ENCODE data around the gene TAF5L. TPM values are rescaled to one million over a fixed set of nuclear protein-coding genes. Genes with fewer than 3 reads are reported as not detected.

The TAF5L gene
- total and polyA plus RNA-seq, 10 donors = 7.0 to 24.7 (median 17.8) TPM

DNA sequence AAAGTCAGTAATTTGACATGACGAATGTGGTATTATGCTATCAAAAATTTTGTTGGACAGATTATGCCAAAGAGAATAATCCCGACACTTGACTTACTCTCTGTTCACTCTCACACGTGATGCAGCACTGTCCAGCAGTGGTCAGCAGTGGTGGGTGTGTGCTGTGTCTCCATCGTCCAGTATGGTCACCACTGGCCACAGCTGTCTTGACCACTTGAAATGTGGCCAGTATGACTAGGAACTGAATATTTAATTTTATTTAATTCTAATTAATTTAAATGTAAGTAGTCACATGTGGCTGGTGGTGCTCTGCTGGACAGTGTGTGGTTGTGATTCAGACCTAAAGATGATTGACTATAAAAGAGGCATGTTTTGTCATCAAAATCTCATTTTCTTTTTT is 24.1 kb upstream of the TAF5L start:
- Histone ChIP-seq H3K36me3 (peaks cover 7 to 99% (median 78%) of the 10 kb centered on the region in 6 donors), H3K4me1 (no peaks in the 10 kb centered on the region), H3K27me3 (replicated peaks in 1 of 7) (no peaks in the 10 kb centered on the region), H3K4me3 (no peak overlapping the region), H3K27ac (no peak overlapping the region), H3K9me3 (no peaks in the 10 kb centered on the region)
- TF ChIP-seq POLR2A (IDR thresholded peaks at IDR 0.05) (no peak), POLR2AphosphoS5 (IDR thresholded peaks at IDR 0.05) (no peak)
- intact Hi-C loops (cut with DNase I; ENCODE audit: low total_unique reads) = no loop called here
- no peak for DNase-seq
- 92 to 97% (median 95%) methylated on average over 4 of the region's 4 CpGs for WGBS, 5 donors

DNA sequence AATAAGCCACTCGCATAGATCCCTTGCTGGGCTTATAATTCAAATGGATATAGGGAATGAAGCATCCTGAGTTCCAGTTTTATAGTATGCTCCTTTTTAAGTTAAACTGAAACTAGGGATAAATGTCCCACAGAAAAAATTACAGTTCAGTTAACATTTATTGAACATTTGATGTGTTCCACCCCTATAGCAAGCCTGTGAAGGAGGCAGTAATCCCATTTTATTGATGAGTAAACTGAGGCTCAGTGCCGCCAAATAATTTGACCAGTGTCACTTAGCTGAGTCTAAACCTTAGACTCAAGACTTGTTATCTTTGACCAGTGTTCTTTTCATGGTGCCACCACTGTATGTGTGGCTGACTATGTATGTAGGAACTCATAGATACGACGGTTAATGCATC is 22.5 kb upstream of the TAF5L start:
- no peaks in the 10 kb centered on the region for H3K9me3 ChIP-seq
- H3K4me1 ChIP-seq = peaks cover 0 to 10% (median 3%) of the 10 kb centered on the region in 6 donors
- DNase-seq = no peak
- no peak overlapping the region for H3K4me3 ChIP-seq
- H3K36me3 ChIP-seq = peaks cover 7 to 100% (median 75%) of the 10 kb centered on the region in 6 donors
- intact Hi-C loops (cut with DNase I; ENCODE audit: low total_unique reads) = no loop called here
- H3K27me3 ChIP-seq (replicated peaks in 1 of 7) = no peaks in the 10 kb centered on the region
- 96 to 99% (median 97%) methylated on average over 4 of the region's 4 CpGs for WGBS, 5 donors
- TF ChIP-seq, protein P1, sequence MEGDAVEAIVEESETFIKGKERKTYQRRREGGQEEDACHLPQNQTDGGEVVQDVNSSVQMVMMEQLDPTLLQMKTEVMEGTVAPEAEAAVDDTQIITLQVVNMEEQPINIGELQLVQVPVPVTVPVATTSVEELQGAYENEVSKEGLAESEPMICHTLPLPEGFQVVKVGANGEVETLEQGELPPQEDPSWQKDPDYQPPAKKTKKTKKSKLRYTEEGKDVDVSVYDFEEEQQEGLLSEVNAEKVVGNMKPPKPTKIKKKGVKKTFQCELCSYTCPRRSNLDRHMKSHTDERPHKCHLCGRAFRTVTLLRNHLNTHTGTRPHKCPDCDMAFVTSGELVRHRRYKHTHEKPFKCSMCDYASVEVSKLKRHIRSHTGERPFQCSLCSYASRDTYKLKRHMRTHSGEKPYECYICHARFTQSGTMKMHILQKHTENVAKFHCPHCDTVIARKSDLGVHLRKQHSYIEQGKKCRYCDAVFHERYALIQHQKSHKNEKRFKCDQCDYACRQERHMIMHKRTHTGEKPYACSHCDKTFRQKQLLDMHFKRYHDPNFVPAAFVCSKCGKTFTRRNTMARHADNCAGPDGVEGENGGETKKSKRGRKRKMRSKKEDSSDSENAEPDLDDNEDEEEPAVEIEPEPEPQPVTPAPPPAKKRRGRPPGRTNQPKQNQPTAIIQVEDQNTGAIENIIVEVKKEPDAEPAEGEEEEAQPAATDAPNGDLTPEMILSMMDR (IDR thresholded peaks at IDR 0.05 in 8 of 11, conservative IDR thresholded peaks at IDR 0.05 in 3 of 11) = no peak
- TF ChIP-seq POLR2AphosphoS5 (IDR thresholded peaks at IDR 0.05) (no peak), POLR2A (IDR thresholded peaks at IDR 0.05) (no peak)
- H3K27ac ChIP-seq = no peak overlapping the region

DNA sequence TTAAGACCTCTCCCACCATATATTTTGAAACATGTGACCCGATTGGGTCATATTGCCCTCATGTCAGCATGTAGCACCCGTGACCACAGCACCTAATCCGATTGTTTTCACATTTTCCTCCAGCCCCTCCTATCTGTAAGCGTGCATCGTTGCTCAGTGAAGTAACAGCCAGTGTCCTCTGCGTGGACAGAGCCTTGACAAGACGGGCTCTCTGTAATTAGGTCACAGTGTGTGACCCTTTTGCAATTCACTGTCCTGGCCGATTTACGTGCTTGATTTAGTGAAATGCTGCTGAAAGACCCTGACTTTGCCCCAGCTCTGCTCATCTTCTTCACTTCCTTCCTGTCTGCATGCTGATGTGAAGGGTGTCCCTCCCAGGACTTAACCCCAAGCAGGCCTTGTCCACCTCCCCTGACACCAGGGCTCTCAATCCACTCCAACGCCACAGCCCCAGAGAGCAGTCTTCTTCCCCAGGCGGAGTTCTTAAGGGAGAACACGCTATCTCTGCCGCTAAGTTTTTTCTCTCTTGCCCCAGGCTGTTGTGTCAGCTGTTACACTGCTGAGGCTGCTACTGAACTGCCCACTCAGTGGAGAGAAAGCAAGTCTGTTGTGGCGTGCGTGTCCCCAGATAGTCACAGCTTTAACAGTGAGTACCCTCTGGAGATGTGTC is 19.5 kb upstream of the TAF5L start:
- Histone ChIP-seq H3K36me3 (peaks cover 7 to 88% (median 60%) of the 10 kb centered on the region in 6 donors), H3K27me3 (replicated peaks in 1 of 7) (no peaks in the 10 kb centered on the region), H3K4me3 (no peak overlapping the region), H3K9me3 (no peaks in the 10 kb centered on the region), H3K4me1 (peaks cover 0 to 12% (median 3%) of the 10 kb centered on the region in 6 donors), H3K27ac (no peak overlapping the region)
- peak; percentile 49 for DNase-seq
- TF ChIP-seq, protein P1 (IDR thresholded peaks at IDR 0.05 in 8 of 11, conservative IDR thresholded peaks at IDR 0.05 in 3 of 11) = no peak
- TF ChIP-seq POLR2A (IDR thresholded peaks at IDR 0.05) (no peak), POLR2AphosphoS5 (IDR thresholded peaks at IDR 0.05) (no peak)
- 87 to 94% (median 93%) methylated on average over 15 of the region's 15 CpGs for WGBS, 5 donors
- intact Hi-C loops (cut with DNase I; ENCODE audit: low total_unique reads) = no loop called here

DNA sequence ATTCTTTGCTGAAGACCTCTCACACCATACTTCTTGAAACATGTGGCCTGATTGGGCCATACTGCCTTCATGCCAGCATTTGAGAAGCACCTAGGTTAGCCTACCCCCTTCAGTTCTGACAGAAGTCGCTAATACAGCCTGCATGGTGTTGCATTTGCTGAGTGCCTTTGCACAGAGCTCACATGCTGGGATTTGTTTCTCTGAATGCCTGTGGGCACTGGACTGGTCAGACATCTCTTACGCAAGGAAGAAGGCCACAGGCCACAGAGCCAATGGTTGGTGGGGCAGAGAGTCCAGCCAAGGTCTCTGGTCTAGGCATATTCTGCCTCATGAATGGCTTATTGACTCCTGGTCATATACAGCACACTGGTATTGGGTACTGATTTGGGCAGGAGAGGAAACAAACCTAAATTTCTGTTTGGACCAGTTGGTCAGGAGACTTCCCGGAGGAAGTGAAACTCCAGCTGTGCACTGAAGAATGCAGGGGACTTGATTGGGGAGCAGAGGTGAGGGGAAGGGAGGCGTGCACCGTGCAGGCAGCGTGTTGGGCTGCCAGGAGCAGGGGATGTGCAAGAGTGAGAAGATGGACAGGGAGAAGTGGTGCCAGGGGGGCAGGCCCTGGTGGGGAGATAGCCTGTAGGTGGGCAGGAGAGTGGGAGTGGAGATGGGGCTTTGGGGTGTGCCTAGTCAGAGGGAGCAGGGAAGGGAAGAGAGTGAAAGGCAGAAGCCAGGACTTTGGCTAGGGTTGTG is 18.2 kb upstream of the TAF5L start:
- H3K27ac ChIP-seq = no peak overlapping the region
- H3K36me3 ChIP-seq = peaks cover 7 to 88% (median 56%) of the 10 kb centered on the region in 6 donors

More for the DNA sequence above, 18.2 kb upstream of the TAF5L start:
- WGBS, 5 donors = 71 to 82% (median 78%) methylated on average over 6 of the region's 6 CpGs
- peaks cover 0 to 12% (median 3%) of the 10 kb centered on the region in 6 donors for H3K4me1 ChIP-seq
- intact Hi-C loops (cut with DNase I; ENCODE audit: low total_unique reads) = no loop called here
- H3K9me3 ChIP-seq = no peaks in the 10 kb centered on the region
- DNase-seq = peak; percentile 63
- no peaks in the 10 kb centered on the region for H3K27me3 ChIP-seq (replicated peaks in 1 of 7)
- no peak overlapping the region for H3K4me3 ChIP-seq
- TF ChIP-seq, protein P1 (IDR thresholded peaks at IDR 0.05 in 8 of 11, conservative IDR thresholded peaks at IDR 0.05 in 3 of 11) = no peak
- no peak for TF ChIP-seq POLR2A (IDR thresholded peaks at IDR 0.05)
- TF ChIP-seq POLR2AphosphoS5 (IDR thresholded peaks at IDR 0.05) = peak in 1 of 3 donors; percentile 52

Data from spleen (tissue), 11 donors.